GM19372 (cell line): ENCODE results near the gene ABCC4.

Experiments used
- ATAC-seq: cut with Tn5 transposase; IDR thresholded peaks from one replicate; pipeline ENCODE4 v1.9.1; 2021; ENCODE audit warnings: mild to moderate bottlenecking, low read depth, moderate library complexity; ENCODE audit not compliant: unreplicated experiment

The ABCC4 gene

GRCh38 chr13:95020298-95020987 is 280.8 kb downstream of the ABCC4 start:
- no peak for ATAC-seq

- no peak for ATAC-seq
Measured at GRCh38 chr13:95019886-95020285, 281.4 kb downstream of the ABCC4 start.

- ATAC-seq: no peak
Measured at GRCh38 chr13:95007322-95007721, 293.9 kb downstream of the ABCC4 start.

- no peak for ATAC-seq
Measured at GRCh38 chr13:95005300-95005699, 296.0 kb downstream of the ABCC4 start.

GRCh38 chr13:95003019-95003813 is 298.0 kb downstream of the ABCC4 start:
- no peak for ATAC-seq

GRCh38 chr13:95002126-95002525 is 299.1 kb downstream of the ABCC4 start:
- no peak for ATAC-seq

GRCh38 chr13:94999871-95000270 is 301.4 kb downstream of the ABCC4 start:
- ATAC-seq: no peak

- ATAC-seq: no peak
Measured at GRCh38 chr13:94997126-94997525, 304.1 kb downstream of the ABCC4 start.

- no peak for ATAC-seq
Measured at GRCh38 chr13:94996445-94996844, 304.8 kb downstream of the ABCC4 start.

GRCh38 chr13:94994506-94994905 is 306.7 kb downstream of the ABCC4 start:
- ATAC-seq: no peak

- no peak for ATAC-seq
Measured at GRCh38 chr13:94993616-94994015, 307.6 kb downstream of the ABCC4 start.

GRCh38 chr13:94992036-94992960 is 309.0 kb downstream of the ABCC4 start:
- no peak for ATAC-seq

- ATAC-seq: no peak
Measured at GRCh38 chr13:94988654-94989053, 312.6 kb downstream of the ABCC4 start.

- no peak for ATAC-seq
Measured at GRCh38 chr13:94987869-94988268, 313.4 kb downstream of the ABCC4 start.

GRCh38 chr13:94987081-94987480 is 314.2 kb downstream of the ABCC4 start:
- no peak for ATAC-seq

GRCh38 chr13:94984958-94985357 is 316.3 kb downstream of the ABCC4 start:
- ATAC-seq: no peak

- no peak for ATAC-seq
Measured at GRCh38 chr13:94978516-94978915, 322.7 kb downstream of the ABCC4 start.

GRCh38 chr13:94974015-94974951 is 327.0 kb downstream of the ABCC4 start:
- no peak for ATAC-seq

GRCh38 chr13:94972262-94972661 is 329.0 kb downstream of the ABCC4 start:
- ATAC-seq: no peak
